Measurements from ENCODE around the gene GPC5. TPM values are rescaled to one million over a fixed set of nuclear protein-coding genes. Genes with fewer than 3 reads are reported as not detected.

Gene GPC5
- total RNA-seq, 1 donor from 2014 or later, result 2.5 TPM

- Mint-ChIP-seq H3K27ac (no peak overlapping the region), H3K4me1 (peaks cover 2% of the 10 kb centered on the region), H3K27me3 (ENCODE audit: low read depth) (peaks cover 5% of the 10 kb centered on the region), H3K4me3 (no peak overlapping the region), H3K36me3 (no peaks in the 10 kb centered on the region), H3K9me3 (no peaks in the 10 kb centered on the region)
- no peak for TF ChIP-seq CTCF (IDR thresholded peaks at IDR 0.05; ENCODE audit: unreplicated experiment)
- no peak for DNase-seq (ENCODE audit: low spot score in 2 of 2, unreplicated experiment in 2 of 2)
Observed at GRCh38 chr13:91725646-91726045, 327.2 kb downstream of the GPC5 start.

GRCh38 chr13:91726671-91727070, 328.2 kb downstream of the GPC5 start:
- no peak for TF ChIP-seq CTCF (IDR thresholded peaks at IDR 0.05; ENCODE audit: unreplicated experiment)
- Mint-ChIP-seq H3K4me3 (no peak overlapping the region), H3K27ac (no peak overlapping the region), H3K36me3 (no peaks in the 10 kb centered on the region), H3K27me3 (ENCODE audit: low read depth) (peaks cover 5% of the 10 kb centered on the region), H3K4me1 (peaks cover 2% of the 10 kb centered on the region), H3K9me3 (no peaks in the 10 kb centered on the region)
- DNase-seq (ENCODE audit: low spot score in 2 of 2, unreplicated experiment in 2 of 2), result no peak

GRCh38 chr13:91729859-91730258, 331.4 kb downstream of the GPC5 start:
- Mint-ChIP-seq H3K9me3 (peaks cover 10% of the 10 kb centered on the region), H3K27ac (no peak overlapping the region), H3K36me3 (no peaks in the 10 kb centered on the region), H3K27me3 (ENCODE audit: low read depth) (peaks cover 15% of the 10 kb centered on the region), H3K4me3 (no peak overlapping the region), H3K4me1 (no peaks in the 10 kb centered on the region)
- TF ChIP-seq CTCF (IDR thresholded peaks at IDR 0.05; ENCODE audit: unreplicated experiment), result no peak
- no peak for DNase-seq (ENCODE audit: low spot score in 2 of 2, unreplicated experiment in 2 of 2)

GRCh38 chr13:91739751-91740150, 341.3 kb downstream of the GPC5 start:
- DNase-seq (ENCODE audit: low spot score in 2 of 2, unreplicated experiment in 2 of 2), result no peak
- Mint-ChIP-seq H3K4me1 (no peaks in the 10 kb centered on the region), H3K27ac (no peak overlapping the region), H3K27me3 (ENCODE audit: low read depth) (peaks cover 21% of the 10 kb centered on the region), H3K36me3 (no peaks in the 10 kb centered on the region), H3K4me3 (no peak overlapping the region), H3K9me3 (no peaks in the 10 kb centered on the region)
- TF ChIP-seq CTCF (IDR thresholded peaks at IDR 0.05; ENCODE audit: unreplicated experiment), result no peak

GRCh38 chr13:91740756-91741155, 342.3 kb downstream of the GPC5 start:
- H3K27ac Mint-ChIP-seq, result no peak overlapping the region
- no peak for DNase-seq (ENCODE audit: low spot score in 2 of 2, unreplicated experiment in 2 of 2)
- H3K9me3 Mint-ChIP-seq, result no peaks in the 10 kb centered on the region
- peaks cover under 1% of the 10 kb centered on the region for H3K4me1 Mint-ChIP-seq
- no peaks in the 10 kb centered on the region for H3K36me3 Mint-ChIP-seq
- H3K27me3 Mint-ChIP-seq (ENCODE audit: low read depth), result peaks cover 29% of the 10 kb centered on the region
- TF ChIP-seq CTCF (IDR thresholded peaks at IDR 0.05; ENCODE audit: unreplicated experiment), result no peak
- no peak overlapping the region for H3K4me3 Mint-ChIP-seq

- Mint-ChIP-seq H3K27ac (no peak overlapping the region), H3K27me3 (ENCODE audit: low read depth) (peaks cover 30% of the 10 kb centered on the region), H3K36me3 (no peaks in the 10 kb centered on the region), H3K9me3 (no peaks in the 10 kb centered on the region), H3K4me3 (no peak overlapping the region), H3K4me1 (peaks cover 2% of the 10 kb centered on the region)
- no peak for TF ChIP-seq CTCF (IDR thresholded peaks at IDR 0.05; ENCODE audit: unreplicated experiment)
- DNase-seq (ENCODE audit: low spot score in 2 of 2, unreplicated experiment in 2 of 2), result no peak
Observed at GRCh38 chr13:91741925-91742324, 343.5 kb downstream of the GPC5 start.
